ENCODE results near the gene L1TD1.
"Not testable (repeated sequence)": the region's sequence is repeated elsewhere in the genome, so short reads cannot be mapped to it uniquely, and the experiment has no call there.

L1TD1 gene

DNA sequence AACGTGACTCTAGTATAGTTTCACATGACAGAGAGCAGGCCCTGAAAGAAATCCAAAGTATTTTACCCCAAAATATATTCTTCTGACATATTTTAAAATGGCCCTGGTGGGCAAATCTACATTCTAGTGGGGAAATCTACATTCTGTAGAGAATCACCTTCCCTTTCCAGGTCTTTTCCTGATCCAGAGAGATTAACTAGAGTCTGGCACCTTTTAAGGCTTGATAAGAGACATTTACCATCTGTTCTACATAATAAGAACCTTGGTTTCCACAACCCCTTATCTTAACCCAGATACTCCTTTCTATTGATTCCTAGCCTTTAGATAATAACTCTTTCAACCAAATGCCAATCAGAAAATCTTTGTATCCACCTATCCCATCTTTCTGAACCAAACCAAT lies 17.0 kb upstream of the L1TD1 start:
- no peak for DNase-seq (ENCODE audit: low read depth)
- TF ChIP-seq, protein P1, sequence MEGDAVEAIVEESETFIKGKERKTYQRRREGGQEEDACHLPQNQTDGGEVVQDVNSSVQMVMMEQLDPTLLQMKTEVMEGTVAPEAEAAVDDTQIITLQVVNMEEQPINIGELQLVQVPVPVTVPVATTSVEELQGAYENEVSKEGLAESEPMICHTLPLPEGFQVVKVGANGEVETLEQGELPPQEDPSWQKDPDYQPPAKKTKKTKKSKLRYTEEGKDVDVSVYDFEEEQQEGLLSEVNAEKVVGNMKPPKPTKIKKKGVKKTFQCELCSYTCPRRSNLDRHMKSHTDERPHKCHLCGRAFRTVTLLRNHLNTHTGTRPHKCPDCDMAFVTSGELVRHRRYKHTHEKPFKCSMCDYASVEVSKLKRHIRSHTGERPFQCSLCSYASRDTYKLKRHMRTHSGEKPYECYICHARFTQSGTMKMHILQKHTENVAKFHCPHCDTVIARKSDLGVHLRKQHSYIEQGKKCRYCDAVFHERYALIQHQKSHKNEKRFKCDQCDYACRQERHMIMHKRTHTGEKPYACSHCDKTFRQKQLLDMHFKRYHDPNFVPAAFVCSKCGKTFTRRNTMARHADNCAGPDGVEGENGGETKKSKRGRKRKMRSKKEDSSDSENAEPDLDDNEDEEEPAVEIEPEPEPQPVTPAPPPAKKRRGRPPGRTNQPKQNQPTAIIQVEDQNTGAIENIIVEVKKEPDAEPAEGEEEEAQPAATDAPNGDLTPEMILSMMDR (IDR thresholded peaks at IDR 0.05; ENCODE audit: control insufficient read depth, insufficient read depth, low read depth, low read length, missing control alignments), result no peak
- no peak overlapping the region for H3K4me3 ChIP-seq (ENCODE audit: control insufficient read depth, low read depth, low read length)

- TF ChIP-seq, protein P1 (IDR thresholded peaks at IDR 0.05; ENCODE audit: control insufficient read depth, insufficient read depth, low read depth, low read length, missing control alignments), result no peak
- H3K4me3 ChIP-seq (ENCODE audit: control insufficient read depth, low read depth, low read length), result no peak overlapping the region
- DNase-seq (ENCODE audit: low read depth), result no peak
These were observed 16.3 kb upstream of the L1TD1 start for GRCh38 chr1:62178372-62178771.

- DNase-seq (ENCODE audit: low read depth); H3K4me3 ChIP-seq (ENCODE audit: control insufficient read depth, low read depth, low read length): not testable (repeated sequence)
These were observed 14.6 kb upstream of the L1TD1 start for GRCh38 chr1:62180054-62180453.

DNA sequence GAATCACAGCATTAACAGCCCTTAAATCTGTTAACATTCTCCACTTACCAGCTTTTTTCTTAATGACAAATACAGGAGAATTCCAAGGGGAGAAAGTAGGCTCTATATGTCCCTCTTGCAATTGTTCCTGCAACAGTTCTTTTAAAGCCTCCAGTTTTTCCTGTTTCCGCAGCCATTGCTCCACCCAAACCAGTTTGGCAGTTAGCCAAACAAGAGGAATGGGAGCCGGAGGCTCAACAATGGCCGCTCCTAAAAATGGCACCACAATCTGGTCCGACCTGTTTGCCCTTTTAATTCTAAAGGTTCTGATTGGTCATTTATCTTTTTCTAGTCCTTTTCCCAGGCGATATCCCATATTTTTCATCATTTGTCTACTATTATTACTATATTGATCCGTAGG lies 14.0 kb upstream of the L1TD1 start:
- no peak for DNase-seq (ENCODE audit: low read depth)
- TF ChIP-seq, protein P1 (IDR thresholded peaks at IDR 0.05; ENCODE audit: control insufficient read depth, insufficient read depth, low read depth, low read length, missing control alignments), result no peak
- H3K4me3 ChIP-seq (ENCODE audit: control insufficient read depth, low read depth, low read length), result no peak overlapping the region

DNA sequence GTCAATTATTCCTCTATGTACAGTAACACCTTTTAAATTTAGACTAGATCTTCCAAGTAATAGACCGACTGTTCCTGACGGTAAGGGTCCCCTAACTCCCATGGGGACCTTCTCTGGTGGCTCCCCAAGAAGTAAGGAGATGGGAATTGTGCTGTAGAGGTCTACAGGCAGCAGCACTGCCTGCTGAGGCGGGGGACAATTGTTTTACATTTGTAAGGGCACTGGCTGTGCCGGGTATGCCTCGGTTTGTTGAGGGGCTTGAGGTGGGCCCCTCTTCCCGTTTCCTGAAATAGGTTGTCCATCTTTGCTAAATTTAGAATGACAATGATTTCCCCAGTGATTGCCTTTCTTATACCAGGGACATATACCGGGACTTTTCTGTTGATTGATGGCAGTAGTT lies 13.1 kb upstream of the L1TD1 start:
- H3K4me3 ChIP-seq (ENCODE audit: control insufficient read depth, low read depth, low read length), result no peak overlapping the region
- TF ChIP-seq, protein P1 (IDR thresholded peaks at IDR 0.05; ENCODE audit: control insufficient read depth, insufficient read depth, low read depth, low read length, missing control alignments), result no peak
- no peak for DNase-seq (ENCODE audit: low read depth)

- H3K4me3 ChIP-seq (ENCODE audit: control insufficient read depth, low read depth, low read length); DNase-seq (ENCODE audit: low read depth): not testable (repeated sequence)
These were observed 12.5 kb upstream of the L1TD1 start for GRCh38 chr1:62182157-62182556.

DNA sequence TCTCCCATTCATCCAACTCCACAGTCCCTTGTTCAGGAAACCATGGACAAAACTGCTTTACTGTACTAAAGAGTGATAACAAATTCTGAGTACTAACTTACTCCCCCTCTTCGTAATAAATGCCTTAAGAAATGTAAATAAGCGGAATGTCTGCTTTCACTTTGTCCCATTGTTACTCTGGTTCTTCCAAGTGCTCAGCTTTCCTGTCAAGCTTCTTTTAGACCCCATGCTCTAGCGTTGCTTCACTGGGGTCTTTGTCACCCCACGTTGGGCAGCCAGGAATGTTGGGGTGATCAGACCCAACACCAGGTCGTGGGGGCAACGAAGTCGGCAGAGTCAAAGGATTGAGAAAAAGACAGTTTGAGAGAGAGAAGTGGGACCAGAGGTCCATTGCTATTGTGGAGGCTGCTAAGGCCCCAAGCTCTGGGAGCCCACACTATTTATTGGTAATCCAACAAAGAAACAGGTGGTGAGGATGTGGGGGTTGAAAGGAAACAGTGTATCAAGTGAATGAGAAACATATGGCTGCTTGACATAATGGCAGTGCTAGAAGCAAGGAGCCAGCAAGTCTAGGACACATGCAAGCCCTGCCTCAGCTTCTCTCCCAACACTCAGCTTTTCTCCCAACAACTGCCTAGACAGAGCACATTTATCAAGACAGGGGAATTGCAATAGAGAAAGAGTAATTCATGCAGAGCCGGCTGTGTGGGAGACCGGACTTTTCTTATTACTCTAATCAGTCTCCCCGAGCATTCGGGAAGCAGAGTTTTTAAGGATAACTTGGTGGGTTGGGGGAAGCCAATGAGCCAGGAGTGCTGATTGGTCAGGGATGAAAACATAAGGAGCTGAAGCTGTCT lies 11.3 kb upstream of the L1TD1 start:
- not testable (repeated sequence) for DNase-seq (ENCODE audit: low read depth); H3K4me3 ChIP-seq (ENCODE audit: control insufficient read depth, low read depth, low read length)

- TF ChIP-seq, protein P1 (IDR thresholded peaks at IDR 0.05; ENCODE audit: control insufficient read depth, insufficient read depth, low read depth, low read length, missing control alignments), result no peak
- DNase-seq (ENCODE audit: low read depth), result no peak
- H3K4me3 ChIP-seq (ENCODE audit: control insufficient read depth, low read depth, low read length), result no peak overlapping the region
These were observed 10.3 kb upstream of the L1TD1 start for GRCh38 chr1:62184336-62184735.

DNA sequence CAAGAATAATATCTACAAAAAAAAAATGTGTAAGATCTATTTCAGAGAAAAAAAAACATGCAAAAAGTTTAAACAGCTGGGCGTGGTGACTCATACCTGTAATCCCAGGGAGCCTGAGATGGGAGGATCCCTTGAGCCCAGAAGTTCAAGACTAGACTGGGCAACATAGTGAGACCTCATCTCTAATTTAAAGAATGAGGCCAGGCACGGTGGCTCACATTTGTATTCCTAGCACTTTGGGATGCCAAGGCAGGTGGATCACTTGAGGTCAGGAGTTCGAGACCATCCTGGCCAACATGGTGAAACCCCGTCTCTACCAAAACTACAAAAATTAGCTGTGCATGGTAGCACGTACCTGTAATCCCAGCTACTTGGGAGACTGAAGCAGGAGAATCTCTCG lies 9.4 kb upstream of the L1TD1 start:
- DNase-seq (ENCODE audit: low read depth); H3K4me3 ChIP-seq (ENCODE audit: control insufficient read depth, low read depth, low read length): not testable (repeated sequence)

Measured in AG09309 (cell line).